Right lobe of liver (tissue), 4 donors: Measurements from ENCODE around the gene ASAP3.

Experiments
- POLR2A ChIP-seq: fragments of 450-650 bp; IDR thresholded peaks from one replicate; pipeline ENCODE4 v1.6.1; 2017; ENCODE audit warnings: antibody characterized with exemption, mild to moderate bottlenecking
- TF ChIP-seq, protein P1 (sequence below), 4 donors: fragments of 200-600 bp in 3 of 4; fragments of 450-650 bp in 1 of 4; IDR thresholded peaks; one replicate each; pipeline versions ENCODE4 v1.5.1 to v1.8.0; 2016 to 2022; ENCODE audit warnings: antibody characterized with exemption in 4 of 4, mild to moderate bottlenecking in 2 of 4
- donor health status: DM: no; HTN: no; CAD: no.
- donor health status: DM: no; HTN: no; CAD: no.
- donor health status: DM: no; HTN: yes; CAD: no.

DNA sequence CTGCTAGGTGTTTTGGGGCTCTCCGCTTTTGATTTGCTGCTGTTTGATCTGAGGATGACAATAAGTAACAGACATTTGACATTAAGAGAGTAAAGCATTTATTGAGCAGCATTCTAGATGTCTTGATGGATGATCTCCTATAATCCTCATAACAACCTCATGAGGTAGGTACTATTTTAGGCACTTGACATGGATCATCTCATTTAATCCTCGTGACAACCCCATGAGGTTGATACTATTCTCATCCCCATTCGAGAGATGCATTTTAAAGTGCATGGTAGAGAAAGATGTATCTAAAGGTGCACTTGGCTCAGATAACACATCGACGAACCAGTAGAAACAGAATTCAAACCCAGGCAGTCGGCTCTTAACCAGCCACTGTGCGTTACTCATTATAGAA, 86.1 kb downstream of the ASAP3 start:
- TF ChIP-seq, protein P1, sequence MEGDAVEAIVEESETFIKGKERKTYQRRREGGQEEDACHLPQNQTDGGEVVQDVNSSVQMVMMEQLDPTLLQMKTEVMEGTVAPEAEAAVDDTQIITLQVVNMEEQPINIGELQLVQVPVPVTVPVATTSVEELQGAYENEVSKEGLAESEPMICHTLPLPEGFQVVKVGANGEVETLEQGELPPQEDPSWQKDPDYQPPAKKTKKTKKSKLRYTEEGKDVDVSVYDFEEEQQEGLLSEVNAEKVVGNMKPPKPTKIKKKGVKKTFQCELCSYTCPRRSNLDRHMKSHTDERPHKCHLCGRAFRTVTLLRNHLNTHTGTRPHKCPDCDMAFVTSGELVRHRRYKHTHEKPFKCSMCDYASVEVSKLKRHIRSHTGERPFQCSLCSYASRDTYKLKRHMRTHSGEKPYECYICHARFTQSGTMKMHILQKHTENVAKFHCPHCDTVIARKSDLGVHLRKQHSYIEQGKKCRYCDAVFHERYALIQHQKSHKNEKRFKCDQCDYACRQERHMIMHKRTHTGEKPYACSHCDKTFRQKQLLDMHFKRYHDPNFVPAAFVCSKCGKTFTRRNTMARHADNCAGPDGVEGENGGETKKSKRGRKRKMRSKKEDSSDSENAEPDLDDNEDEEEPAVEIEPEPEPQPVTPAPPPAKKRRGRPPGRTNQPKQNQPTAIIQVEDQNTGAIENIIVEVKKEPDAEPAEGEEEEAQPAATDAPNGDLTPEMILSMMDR (IDR thresholded peaks at IDR 0.05): no peak
- no peak for TF ChIP-seq POLR2A
